DND-41 (cell line): ENCODE results near the gene GATA3.

Source experiments
- CTCF ChIP-seq: IDR thresholded peaks from 2 replicates; pipeline ENCODE4 v1.5.1; 2012; ENCODE audit warnings: borderline replicate concordance, low read length, moderate library complexity, mild to moderate bottlenecking; ENCODE audit not compliant: poor library complexity, severe bottlenecking; ENCODE audit errors: extremely low read depth
- EZH2 ChIP-seq: IDR thresholded peaks from 3 replicates; pipeline ENCODE4 v1.6.1; 2012; ENCODE audit warnings: borderline replicate concordance, low read depth, mild to moderate bottlenecking, moderate library complexity, low read length, inconsistent platforms; ENCODE audit not compliant: severe bottlenecking

GRCh38 chr10:8034466-8035005 is 20.0 kb upstream of the GATA3 start:
- no peak for TF ChIP-seq CTCF
- no peak for TF ChIP-seq EZH2
